Measurements from ENCODE around the gene HLA-DQA1. TPM values are rescaled to one million over a fixed set of nuclear protein-coding genes. Genes with fewer than 3 reads are reported as not detected.

HLA-DQA1 gene
- total RNA-seq, 1 experiment from 2014 or later, result not detected

GRCh38 chr6:32666420-32667300, 29.5 kb downstream of the HLA-DQA1 start, which contains the start of gene HLA-DQB1:
TSS of gene HLA-DQB1 (minus strand) at chr6:32666657. CDS start at chr6:32666607, 50 bp downstream.
- TF ChIP-seq EZH2 (IDR thresholded peaks at IDR 0.05; ENCODE audit: low read depth), result no peak
- TF ChIP-seq, protein P1, sequence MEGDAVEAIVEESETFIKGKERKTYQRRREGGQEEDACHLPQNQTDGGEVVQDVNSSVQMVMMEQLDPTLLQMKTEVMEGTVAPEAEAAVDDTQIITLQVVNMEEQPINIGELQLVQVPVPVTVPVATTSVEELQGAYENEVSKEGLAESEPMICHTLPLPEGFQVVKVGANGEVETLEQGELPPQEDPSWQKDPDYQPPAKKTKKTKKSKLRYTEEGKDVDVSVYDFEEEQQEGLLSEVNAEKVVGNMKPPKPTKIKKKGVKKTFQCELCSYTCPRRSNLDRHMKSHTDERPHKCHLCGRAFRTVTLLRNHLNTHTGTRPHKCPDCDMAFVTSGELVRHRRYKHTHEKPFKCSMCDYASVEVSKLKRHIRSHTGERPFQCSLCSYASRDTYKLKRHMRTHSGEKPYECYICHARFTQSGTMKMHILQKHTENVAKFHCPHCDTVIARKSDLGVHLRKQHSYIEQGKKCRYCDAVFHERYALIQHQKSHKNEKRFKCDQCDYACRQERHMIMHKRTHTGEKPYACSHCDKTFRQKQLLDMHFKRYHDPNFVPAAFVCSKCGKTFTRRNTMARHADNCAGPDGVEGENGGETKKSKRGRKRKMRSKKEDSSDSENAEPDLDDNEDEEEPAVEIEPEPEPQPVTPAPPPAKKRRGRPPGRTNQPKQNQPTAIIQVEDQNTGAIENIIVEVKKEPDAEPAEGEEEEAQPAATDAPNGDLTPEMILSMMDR (conservative IDR thresholded peaks at IDR 0.05), result no peak
- ChIA-PET CTCF (interaction anchor here (0.9 kb wide), 1 partner anchor 318 kb away, joined by 3 read pairs; no protein-coding TSS in a partner anchor), POLR2A (ENCODE audit: unreplicated experiment) (no interaction called here)
- no peak within 1 kb of the TSS for H3K27ac ChIP-seq
- H3K4me1 ChIP-seq (replicated peaks; ENCODE audit: insufficient read depth), result no peaks in the 10 kb centered on the region
- peaks cover 9% of the 10 kb centered on the region; the same call in 1 of the 2 replicates for H3K27me3 ChIP-seq (ENCODE audit: insufficient read depth, low read depth)
- H3K36me3 ChIP-seq (ENCODE audit: low read depth), result no peaks in the 10 kb centered on the region
- no TSS peak for BruUV-seq (replicated peaks)
- H4K20me1 ChIP-seq (ENCODE audit: insufficient read depth), result no peaks in the 10 kb centered on the region
- H3K4me2 ChIP-seq, result no peak within 1 kb of the TSS
- no peaks in the 10 kb centered on the region for H3F3A ChIP-seq (ENCODE audit: insufficient read depth, low read depth)
- no peak within 1 kb of the TSS for H2AFZ ChIP-seq
- intact Hi-C loops (cut with micrococcal nuclease; ENCODE audit: unreplicated experiment), result no loop called here
- H3K9me3 ChIP-seq (ENCODE audit: insufficient read depth, low read depth), result no peaks in the 10 kb centered on the region
- no peaks in the 10 kb centered on the region for H3K9me2 ChIP-seq (ENCODE audit: insufficient read depth)
- peak in 1 of 2 experiments; percentile 29 for DNase-seq
- no peaks in the 10 kb centered on the region for H3K79me2 ChIP-seq (ENCODE audit: low read depth)
- no peak within 1 kb of the TSS for H3K4me3 ChIP-seq

DNA sequence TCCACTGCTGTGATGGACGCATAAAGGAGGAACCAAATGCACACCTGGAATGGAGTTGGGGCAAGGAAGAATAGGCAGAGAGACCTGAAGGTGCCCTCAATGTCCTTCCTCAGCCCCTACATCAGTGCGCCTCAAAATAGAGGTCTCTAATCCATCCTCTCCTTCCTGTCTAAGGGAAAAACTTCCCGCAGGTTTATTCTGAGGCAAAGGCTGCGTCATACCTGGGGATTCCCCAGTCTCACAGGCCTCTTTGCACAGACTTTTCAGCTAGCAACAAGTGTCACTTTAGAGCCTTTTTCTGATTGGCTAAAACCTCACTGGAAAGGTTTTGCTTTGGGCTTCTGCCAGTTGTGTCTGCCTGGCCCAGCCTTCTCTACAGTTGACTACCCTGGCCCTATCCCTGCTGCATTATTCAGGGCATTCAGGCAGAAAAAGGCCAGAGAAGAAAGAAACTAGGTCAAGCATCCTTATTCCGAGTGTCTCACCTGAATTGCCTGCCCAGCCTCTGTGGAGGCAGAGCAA, 31.1 kb downstream of the HLA-DQA1 start:
- H3K4me3 ChIP-seq, result no peak overlapping the region
- H3K79me2 ChIP-seq (ENCODE audit: low read depth), result no peaks in the 10 kb centered on the region
- H3K27ac ChIP-seq, result no peak overlapping the region
- no peaks in the 10 kb centered on the region for H3K9me2 ChIP-seq (ENCODE audit: insufficient read depth)
- no TSS peak for BruUV-seq (replicated peaks)
- intact Hi-C loops (cut with micrococcal nuclease; ENCODE audit: unreplicated experiment), result no loop called here
- no peaks in the 10 kb centered on the region for H3K36me3 ChIP-seq (ENCODE audit: low read depth)
- no peaks in the 10 kb centered on the region for H3K9me3 ChIP-seq (ENCODE audit: insufficient read depth, low read depth)
- DNase-seq, result peak in 1 of 2 experiments; percentile 27
- TF ChIP-seq, protein P1 (conservative IDR thresholded peaks at IDR 0.05), result no peak
- TF ChIP-seq EZH2 (IDR thresholded peaks at IDR 0.05; ENCODE audit: low read depth), result no peak
- H3K27me3 ChIP-seq (ENCODE audit: insufficient read depth, low read depth), result peaks cover 9% of the 10 kb centered on the region; the same call in 1 of the 2 replicates
- ChIA-PET POLR2A (ENCODE audit: unreplicated experiment) (no interaction called here), CTCF (no interaction called here)
- H2AFZ ChIP-seq, result no peak overlapping the region
- no peak overlapping the region for H3K4me2 ChIP-seq
- H3F3A ChIP-seq (ENCODE audit: insufficient read depth, low read depth), result no peaks in the 10 kb centered on the region
- no peaks in the 10 kb centered on the region for H4K20me1 ChIP-seq (ENCODE audit: insufficient read depth)
- no peaks in the 10 kb centered on the region for H3K4me1 ChIP-seq (replicated peaks; ENCODE audit: insufficient read depth)

DNA sequence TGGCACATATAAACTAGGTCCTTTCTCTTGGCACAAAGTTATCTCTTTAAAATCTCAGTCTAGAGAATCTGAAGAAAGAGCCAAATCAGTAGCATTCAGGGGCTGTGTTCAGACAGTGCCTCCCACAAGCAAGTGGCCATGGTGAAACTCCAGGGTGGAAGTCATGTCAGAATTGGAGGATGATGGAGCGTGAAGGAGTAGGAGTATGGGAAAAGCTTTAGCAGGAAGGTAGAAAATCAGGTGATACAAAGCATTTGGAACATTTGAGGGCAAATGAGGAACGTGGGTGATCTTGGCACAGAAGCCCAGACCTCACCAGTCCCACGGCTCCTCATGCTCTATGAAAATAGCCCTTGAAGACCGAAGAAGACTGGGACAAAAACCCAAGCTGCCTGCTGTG, 32.0 kb downstream of the HLA-DQA1 start:
- Histone ChIP-seq H3K27me3 (ENCODE audit: insufficient read depth, low read depth) (peaks cover 9% of the 10 kb centered on the region; the same call in 1 of the 2 replicates), H3K9me3 (ENCODE audit: insufficient read depth, low read depth) (no peaks in the 10 kb centered on the region), H3F3A (ENCODE audit: insufficient read depth, low read depth) (no peaks in the 10 kb centered on the region), H3K4me3 (no peak overlapping the region), H3K79me2 (ENCODE audit: low read depth) (no peaks in the 10 kb centered on the region), H3K4me1 (replicated peaks; ENCODE audit: insufficient read depth) (no peaks in the 10 kb centered on the region), H3K36me3 (ENCODE audit: low read depth) (no peaks in the 10 kb centered on the region), H3K4me2 (no peak overlapping the region), H3K27ac (no peak overlapping the region), H4K20me1 (ENCODE audit: insufficient read depth) (no peaks in the 10 kb centered on the region), H2AFZ (no peak overlapping the region), H3K9me2 (ENCODE audit: insufficient read depth) (no peaks in the 10 kb centered on the region)
- DNase-seq, result no peak
- BruUV-seq (replicated peaks), result no TSS peak
- ChIA-PET CTCF (no interaction called here), POLR2A (ENCODE audit: unreplicated experiment) (no interaction called here)
- intact Hi-C loops (cut with micrococcal nuclease; ENCODE audit: unreplicated experiment), result no loop called here
- TF ChIP-seq, protein P1 (conservative IDR thresholded peaks at IDR 0.05), result no peak
- TF ChIP-seq EZH2 (IDR thresholded peaks at IDR 0.05; ENCODE audit: low read depth), result no peak

Measured in PC-9 (cell line).